GM21825 (cell line): ENCODE data around the gene IFITM10.

Experiments used
- ATAC-seq: cut with Tn5 transposase; IDR thresholded peaks from one replicate; pipeline ENCODE4 v1.9.1; 2021; ENCODE audit warnings: mild to moderate bottlenecking, moderate library complexity; ENCODE audit not compliant: unreplicated experiment

IFITM10 gene

DNA sequence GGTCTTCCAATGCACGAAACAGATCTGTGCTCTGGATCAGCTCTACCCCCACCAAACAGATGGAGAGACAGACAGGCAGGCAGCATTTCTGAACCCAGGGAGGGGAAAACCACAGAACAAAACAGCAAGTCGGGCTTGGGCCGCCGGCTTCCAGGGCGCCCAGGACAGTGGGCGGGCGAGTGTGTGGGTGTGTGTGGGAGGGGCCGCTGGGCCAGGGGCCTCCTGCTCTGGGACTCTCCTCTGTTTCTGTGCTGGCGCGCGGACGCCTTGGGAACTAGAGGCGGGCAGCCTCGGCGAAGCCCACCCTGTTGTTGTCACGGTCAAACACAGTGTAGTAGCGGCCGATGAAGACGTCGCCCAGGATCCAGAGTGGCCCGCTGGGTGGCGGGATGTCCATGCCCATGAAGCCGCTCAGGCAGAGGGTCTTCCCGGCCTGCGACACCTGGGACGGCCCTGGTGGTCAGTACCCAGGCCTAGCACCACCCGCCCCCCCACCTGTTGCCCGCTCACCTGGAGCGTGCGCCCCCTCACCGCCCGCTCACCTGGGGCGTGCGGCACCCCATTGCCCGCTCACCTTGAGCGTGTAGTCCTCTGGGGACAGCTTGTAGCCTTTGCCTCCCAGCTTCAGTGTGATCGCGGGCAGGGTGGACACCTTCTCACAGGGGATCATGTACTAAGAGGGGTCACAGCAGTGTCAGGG is 3.0 kb upstream of the IFITM10 start:
- ATAC-seq: no peak

DNA sequence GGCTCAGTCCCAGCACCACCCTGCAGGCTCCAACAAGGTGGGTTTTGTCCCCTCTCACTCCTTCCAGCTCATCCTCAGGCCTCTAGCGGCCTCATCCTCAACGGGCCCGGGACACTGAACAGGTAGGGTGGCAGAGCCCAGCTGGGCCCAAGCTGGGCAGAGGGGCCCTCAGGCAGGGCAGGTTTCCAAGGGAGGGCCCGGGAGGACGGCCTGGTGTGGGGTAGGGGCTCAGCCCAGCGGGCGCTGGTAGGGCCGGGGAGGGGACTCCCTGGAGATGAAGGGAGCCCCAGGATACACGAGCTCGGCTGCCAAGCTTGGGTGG is 2.5 kb upstream of the IFITM10 start:
- no peak for ATAC-seq

DNA sequence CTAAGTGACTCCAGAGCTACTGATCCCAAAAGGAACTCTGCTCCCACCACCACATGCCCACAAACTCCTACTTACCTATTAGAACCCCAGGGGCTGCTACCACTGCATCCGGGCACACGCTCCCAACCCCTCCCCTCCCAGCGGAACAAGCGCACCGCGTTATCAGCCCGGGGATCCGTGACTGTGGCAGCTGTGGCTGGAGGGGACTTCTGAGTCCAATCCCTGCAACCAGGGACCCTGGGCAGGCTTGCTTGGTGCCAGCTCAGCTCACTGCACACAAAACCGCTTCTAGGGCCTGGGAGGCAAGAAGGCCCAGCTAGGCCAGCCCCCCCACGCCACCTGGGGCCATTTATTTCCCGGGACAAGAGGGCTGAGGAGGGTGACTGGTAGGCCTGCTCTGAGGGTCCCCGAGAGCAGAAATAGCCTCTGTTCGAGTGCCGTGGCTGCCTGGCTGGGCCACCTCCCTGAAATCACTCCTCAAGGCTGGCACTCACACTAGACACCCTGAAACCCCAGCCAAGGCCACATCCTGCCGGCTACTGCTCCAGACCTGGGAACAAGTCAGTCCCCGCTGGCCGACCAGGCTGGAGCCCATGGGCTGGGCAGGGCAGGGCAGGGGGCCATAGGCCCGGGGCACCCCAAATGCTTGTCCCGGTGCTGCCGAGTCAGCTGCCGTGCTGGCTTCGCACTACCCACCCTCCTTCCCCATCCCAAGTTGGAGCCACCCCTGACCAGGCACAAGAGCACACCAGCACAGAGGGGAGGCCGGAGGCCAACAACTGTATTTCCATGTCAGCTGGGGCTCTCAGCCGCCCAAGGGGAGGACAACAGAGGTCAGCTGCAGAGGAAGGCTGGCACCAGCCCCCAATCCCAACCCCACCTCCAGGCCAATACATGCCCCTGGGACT is 1.9 kb upstream of the IFITM10 start:
- no peak for ATAC-seq

DNA sequence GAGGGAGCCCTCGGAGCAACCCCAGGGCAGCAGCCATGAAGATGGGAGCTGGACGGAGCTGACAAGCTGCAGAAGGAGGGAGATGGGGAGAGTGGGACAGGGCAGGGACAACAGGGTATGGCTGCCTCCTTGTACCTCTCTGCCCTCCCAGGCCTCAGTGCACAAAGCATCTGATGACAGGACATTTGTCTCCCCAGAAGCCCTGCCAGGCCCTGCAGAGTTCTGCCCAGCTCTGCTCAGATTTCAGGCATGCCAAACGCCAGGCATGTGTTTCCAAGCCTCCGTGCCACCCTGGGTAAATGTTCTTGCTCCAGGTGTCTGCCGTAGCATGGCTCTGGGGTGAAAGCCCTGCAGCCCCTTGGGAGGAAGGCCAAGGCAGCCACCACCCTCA is 1.1 kb upstream of the IFITM10 start:
- no peak for ATAC-seq

DNA sequence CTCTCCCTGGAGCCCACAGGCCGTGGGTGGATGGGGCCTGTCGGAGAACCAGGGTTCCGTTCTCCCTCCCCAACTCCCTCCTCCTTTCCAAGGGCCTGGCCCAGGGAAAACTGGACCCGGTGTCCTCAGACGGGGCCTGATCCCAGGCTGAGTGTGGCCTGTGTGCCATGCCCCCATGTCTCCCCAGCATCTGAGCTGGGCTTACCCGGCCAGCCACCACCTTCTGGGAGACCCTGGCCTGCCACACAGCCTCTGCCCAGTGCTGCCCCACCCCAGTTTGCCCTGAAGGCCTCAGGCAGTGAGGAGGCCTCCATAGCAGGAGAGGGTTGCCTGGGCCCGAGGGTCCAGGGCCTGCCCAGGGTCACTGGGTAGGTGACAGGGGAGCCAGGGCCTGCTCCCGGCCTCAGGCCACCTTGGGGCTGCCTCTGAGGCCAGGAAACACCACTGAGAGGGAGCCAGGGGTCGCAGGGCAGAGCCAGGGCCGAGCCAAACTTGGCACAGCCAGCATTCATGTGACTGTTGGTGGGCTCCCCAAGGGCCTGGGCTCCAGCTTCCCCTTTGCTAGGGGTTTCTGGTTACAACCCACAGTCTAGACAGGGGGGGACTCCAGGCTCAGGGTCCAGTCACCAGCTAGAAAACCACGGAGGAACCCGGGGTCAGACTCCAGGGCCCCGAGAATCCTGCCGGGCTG is 590 bp upstream of the IFITM10 start:
- ATAC-seq: no peak

DNA sequence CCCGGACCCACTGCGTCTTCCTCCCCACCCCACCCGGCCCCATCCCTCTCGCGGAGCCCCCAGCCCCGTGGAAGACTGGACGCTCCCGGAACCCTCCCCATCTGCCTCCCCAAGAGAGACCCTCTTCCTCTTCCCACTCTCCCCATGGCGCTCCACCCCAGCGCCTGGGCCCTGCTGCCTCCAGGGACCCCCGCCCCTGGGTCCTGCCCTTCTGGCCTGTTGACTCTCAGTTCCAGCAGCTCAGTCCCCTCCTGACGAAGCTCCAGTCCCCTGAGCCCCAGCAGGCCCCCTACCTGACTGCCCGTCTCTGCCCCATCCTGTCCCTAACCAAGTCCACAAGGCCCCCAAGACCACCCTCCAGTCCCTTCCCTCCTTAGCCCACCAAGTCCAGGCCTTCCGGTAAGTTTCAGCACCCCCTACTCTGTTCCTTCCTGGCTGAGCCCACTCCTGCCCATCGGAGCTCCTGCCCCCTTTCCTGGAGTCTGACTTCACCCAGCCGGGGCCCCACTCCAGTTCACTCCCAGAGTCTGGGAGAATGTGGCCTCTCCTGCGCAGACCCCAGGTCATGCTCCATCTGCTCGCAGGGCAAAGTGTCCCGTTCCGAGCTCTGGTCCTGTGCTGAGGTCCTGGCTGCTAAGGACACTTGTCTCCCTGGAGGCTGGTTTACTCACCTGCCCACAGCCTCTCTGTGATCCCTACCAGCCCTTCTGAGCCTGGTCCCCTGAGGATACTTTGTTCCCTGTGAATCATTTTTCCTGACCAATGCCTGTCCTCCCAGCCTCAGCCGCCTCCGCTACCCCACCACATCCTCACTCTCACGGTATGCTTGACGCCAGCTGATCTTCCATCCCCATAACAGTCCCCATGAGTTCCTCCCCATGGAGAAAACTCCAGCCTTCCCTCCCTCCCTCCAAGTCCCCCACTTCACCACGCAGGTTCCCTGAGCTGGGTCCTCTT is 722 bp downstream of the IFITM10 start:
- ATAC-seq: no peak

DNA sequence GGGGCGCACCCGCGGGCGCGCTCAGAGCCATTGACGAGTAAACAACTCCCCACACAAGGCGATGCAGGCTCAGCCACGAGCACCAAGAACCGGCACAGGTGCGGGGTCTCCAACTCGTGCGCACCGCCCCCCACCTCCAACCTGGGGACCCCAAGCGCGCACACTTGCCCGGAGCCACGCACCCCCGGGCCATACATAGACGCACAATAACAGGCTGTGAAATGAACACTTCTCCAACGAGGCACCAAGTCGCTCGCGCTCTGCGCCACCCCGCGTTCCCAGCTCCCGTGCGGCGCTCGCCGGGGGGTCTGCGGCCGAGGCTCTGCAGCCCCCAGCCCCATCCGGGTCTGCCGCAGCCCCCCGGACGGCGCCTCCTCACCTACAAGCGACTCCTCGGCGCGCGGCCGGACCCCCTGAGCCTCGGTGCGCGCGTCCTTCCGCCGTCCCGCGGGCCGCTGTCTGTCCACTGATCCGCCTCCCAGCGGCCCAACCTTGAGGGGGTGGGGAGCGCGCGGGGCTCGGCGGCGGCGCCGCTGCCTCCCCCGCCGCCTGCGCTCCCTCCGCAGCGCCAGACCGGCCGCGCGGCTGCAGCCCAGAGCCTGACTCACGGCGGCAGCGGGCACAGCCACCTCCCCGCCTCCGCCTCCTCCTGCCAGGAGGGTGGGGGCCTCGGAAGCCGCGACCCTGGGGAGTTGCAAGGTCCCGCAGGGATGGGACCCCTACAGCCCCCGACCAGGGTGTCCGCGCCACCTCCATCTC is 1.6 kb downstream of the IFITM10 start:
- no peak for ATAC-seq

DNA sequence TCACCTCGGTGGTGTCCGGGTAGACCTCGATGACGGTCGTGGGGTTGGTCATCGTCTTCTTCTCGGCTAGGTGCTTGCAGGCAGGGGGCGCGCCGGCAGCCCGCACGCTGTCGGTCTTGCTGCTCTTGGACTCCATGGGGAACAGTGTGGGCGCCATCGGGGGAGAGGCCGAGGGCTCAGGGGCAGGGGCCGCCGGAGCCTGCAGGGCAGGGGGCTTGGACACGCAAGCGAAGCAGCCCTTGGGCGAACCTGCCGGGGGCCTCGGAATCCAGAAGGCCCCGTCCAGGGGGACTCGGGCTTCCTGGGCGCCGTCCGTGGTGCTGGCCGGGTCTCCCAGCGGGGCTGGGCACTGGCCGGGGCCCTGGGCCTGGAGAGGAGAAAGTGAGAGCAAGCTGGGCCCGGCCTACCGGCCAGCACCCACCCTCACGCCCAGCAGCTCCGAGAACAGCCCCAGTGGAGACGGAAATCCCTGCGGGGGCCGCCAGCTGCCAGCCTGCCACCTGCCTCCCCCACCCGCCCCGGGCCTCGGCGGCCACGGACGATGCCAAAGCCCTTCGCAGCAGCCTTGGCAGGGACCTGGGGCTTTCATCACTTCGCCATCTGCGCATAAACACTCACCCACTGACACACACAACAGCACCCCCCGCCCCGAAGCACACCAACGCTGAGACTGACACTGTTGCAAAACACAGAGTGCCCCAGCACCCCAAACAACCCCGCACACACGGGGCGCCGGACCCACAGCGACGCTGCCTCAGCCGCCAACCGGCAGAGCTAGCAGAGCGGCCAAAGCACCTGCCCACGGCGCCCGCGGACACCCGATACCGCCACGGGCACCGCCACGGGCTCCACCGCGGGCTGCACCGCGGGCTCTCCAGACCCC is 2.4 kb downstream of the IFITM10 start:
- ATAC-seq: no peak

DNA sequence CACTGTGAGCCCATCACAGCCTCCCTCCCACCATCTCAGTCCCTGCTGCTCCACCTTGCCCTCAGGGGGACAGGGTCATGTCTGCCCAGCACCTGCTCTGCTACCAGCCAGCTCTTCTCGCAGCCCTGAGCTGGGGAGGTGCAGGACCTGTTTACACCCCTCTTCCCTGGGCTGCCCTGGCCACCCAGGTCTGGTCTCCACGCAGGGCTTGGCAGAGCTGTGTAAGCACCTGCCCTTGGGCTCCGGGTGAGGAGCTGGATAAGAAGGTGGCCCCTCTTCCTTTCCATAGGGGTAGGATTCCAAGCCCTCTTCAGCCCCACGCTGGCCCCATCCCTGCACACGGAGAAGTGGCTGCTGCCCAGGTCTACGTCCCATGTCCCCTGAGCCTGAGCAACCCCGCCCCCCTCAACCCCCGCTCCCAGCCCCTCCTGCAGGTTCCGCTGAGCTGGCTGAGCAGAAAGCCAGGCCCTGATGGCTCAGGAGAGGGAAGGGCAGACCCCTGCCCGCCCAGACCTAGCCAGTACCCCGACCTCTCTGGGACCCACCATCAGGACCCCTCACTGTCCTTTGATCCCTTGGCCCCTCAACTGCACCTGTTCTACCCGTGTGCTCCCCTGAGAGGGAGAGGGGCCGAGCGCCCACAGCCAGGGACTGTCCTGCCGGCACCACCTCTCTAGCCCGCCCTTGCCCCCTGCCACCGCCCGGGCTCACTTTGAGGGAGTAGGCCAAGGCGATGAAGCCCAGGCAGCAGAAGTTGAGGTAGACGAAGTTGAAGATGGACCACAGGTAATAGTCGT is 3.2 kb downstream of the IFITM10 start:
- ATAC-seq: no peak

DNA sequence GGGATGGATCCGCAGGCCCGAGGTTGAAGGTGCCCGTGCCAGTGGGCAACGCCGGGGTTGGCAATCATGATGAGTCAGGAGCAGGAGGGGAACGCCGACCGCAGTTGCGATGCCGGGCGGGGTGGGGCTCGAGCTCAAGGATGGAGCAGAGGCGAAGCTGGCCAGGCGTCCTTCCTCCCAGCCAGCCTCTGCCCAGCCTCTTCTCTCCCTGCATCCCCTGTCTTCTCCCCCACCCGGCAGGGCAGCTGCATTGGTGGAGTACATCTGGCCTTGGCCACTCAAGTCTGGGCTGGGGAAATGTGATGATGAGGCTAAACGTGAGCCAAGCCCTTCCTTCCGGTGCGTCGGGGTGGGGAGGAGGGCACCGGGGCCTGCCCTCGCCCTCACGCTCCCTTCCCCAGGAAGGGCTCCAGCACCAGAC is 3.9 kb downstream of the IFITM10 start:
- no peak for ATAC-seq

DNA sequence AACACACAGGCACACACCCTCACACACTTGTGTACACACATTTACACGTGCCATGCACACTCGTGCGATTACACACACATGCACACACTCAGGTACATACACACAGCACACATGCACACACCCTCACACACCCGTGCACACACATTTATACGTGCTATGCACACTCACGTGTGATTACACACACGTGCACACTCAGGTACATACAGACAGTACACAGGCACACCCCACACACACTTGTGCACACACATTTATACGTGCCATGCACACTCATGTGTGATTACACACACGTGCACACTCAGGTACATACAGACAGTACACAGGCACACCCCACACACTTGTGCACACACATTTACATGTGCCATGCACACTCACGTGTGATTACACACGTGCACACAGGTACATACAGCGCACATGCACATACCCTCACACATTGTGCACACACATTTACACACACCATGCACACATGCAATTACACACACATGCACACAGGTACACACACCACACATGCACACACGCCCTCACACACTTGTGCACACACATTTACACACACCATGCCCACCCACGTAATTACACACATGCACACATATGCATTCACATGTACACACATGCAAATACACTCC is 4.6 kb downstream of the IFITM10 start:
- no peak for ATAC-seq

DNA sequence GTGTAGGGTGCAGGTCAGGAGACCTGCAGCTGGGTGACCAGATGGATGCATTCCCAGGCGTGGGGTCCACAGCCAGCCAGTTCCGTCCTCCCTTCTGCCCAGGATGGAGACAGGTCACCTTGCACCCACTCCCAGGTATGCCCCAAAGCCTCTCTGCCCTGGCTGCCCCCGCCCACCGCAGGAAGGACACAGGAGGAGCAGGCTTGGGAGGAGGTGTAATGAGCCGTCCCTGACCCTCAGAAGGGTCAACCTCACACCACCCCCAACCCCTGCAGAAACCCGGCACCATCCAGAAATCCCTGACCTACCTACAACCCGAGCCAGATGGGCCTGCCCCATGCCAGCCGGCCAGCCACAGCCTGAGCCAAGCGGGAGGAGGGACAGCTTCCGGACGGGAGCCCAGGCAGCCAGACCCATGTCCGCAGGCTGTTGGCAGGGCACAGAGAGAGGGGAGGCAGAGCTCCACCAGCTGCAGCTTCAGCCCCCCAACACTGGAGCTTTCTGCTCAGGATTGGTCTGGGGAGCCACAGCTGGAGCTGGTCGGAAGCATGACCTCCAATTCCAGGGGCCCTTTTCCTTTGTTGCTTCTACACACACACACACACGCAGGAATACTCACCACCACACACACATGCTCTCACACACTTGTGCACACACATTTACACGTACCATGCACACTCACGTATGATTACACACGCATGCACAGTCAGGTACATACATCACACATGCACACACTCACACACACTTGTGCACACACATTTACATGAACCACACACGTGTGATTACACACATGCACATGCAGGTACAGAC is 5.3 kb downstream of the IFITM10 start:
- ATAC-seq: no peak

DNA sequence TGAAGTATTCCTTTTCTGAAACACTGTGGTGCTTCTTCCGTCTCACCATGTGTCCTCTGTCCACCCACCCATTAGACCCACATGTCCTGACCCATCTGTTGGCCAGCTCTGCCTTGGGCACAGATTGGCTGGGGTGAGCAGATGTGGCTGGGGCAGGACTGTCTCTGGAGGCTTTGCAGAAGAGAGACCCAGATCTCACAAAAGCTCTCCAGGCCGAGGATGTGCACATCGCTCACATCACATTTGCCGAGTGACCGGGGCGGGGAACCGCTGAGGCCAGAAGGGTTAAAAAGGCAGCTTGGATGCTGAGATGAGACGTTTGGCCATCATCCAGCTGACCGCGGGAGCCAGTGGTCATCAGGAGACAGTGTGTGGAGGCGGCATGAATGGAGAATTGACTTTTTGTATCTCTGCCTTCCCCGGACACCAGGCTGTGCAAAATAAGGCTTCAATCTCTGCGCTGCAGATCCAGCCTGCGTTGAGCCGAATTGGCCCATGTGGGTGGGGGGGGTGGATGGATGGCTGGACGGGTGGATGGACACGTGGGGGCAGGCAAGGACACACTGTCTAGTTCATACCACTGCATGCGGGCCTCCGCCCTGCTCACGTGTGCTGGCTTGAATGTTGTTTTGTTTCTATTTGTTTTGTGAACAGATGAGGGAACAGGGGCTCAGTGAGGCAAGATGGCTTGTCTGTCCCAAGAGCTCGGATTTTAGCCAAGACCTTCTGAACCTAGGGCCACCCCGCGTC is 6.1 kb downstream of the IFITM10 start:
- no peak for ATAC-seq

DNA sequence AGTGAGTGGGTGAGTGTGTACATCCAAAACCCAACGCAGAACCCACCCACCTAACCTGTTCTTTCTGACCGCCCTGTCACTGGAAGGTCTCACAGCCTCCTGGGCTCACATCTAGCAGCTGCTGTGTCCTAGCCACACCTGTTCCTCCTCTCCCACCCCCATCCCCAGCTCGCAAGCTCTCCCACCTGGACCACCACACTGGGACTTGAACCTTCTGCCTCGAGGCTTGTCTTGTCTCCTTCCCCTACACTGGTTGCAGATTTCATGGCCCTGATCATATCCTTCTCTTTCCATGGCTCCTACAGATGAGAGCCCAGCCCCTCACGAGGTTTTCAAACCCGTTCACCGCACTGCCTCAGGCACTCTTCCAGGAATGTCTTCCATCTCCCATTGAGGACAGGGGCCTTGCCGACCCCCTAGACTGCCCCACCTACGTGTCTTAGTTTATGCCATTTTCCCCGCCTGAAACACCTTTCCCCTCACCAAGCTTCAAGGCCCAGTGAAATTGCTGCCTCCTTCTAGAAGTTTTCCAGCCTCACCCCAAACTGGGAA is 6.7 kb downstream of the IFITM10 start:
- no peak for ATAC-seq

DNA sequence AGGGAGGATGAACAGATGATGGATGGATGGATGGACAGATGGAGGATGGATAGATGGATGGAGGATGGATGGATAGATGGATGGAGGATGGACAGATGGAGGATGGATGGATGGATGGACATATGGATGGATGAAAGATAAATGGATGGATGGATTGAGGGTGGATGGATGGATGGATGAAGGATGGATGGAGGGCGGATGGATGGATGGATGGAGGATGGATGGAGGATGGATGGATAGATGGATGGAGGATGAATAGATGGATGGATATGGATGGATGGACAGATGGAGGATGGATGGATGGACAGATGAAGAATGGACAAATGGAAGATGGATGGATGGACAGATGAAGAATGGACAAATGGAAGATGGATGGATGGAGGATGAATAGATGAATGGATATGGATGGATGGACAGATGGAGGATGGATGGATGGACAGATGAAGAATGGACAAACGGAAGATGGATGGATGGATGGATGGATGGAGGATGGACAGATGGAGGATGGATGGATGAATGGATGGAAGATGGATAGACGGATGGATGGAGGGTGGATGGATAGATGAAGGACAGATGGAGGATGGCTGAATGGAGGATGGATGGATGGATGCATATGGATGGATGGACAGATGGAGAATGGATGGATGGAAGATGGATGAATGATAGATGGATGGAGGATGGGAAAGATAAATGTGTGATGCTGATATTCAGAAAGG is 7.4 kb downstream of the IFITM10 start:
- no peak for ATAC-seq
